NK-92 (cell line): ENCODE measurements around the gene RNF217.

Source experiments
- DNase-seq: peaks from one replicate; lab custom pipeline; 2025; ENCODE audit not compliant: unreplicated experiment; lab: John Stamatoyannopoulos, UW

RNF217 gene

GRCh38 chr6:124987999-124988591, 25.9 kb downstream of the RNF217 start:
- DNase-seq, result no peak

- no peak for DNase-seq
These were observed 27.1 kb downstream of the RNF217 start for GRCh38 chr6:124989136-124989983.

- DNase-seq, result no peak
These were observed 28.8 kb downstream of the RNF217 start for GRCh38 chr6:124990988-124991387.

DNA sequence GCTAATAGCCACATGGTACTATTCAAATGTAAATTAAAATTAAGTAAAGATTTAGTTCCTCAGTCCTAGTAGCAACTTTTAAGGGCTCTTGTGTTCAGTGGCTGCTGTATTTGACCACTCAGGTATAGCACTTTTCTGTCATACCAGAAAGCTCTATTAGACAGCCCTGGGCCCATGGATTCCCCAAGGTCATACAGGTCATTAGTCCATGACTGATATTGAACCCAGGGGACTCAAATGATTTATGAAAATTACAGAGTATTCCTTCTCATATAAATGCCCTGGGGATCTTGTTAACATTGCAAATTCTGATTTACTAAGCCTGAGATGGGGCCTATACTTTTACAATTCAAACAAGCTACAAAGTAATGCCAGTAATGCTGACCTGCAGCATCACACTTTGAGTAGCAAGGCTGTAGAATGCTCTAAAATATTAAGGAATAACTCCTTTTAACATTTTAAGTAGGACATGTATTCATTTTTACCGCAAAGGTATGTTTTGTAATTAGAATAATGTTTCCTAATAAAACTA, 29.6 kb downstream of the RNF217 start:
- DNase-seq, result no peak

DNA sequence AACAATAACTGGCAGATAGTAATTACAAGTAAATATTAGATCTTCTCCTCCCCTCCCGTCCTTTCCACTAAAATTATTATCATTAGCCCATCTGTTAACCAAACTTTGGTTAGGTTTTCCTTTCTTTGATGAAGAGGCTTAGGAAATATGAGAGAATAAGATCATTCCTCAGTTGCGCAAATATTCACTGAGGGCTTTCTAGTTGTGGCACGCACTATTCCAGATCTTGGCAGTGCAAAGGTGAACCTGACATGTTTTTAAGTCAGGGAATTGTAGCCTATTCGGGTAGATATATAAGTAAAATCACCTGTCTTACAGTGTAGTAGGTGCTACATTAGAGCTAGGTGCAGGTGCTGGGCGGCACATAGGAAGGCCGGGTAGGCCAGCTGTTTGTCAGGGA, 31.1 kb downstream of the RNF217 start:
- no peak for DNase-seq

DNA sequence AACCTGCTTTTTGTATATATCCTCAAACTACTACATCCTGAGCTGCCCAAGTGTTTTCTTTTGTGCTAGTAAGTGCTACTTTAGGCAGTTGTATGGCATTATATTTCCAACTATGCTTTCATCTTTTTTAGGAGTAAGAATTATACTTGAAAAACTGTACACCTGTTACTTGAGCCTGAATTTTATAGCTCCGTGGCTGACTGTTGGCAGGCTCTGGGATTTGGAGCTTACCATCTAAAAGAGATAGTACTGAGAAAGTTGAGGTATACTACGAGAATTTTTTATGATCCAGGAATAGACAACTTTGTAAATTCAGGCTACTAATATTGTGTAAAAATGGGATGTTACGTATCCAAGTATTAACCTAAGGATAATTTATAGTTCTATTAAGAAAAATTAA, 32.4 kb downstream of the RNF217 start:
- DNase-seq, result no peak

GRCh38 chr6:124995131-124995530, 32.9 kb downstream of the RNF217 start:
- DNase-seq, result no peak

- DNase-seq, result no peak
These were observed 33.5 kb downstream of the RNF217 start for GRCh38 chr6:124995645-124996325.

- no peak for DNase-seq
These were observed 34.2 kb downstream of the RNF217 start for GRCh38 chr6:124996411-124996810.

GRCh38 chr6:124997196-124997875, 35.1 kb downstream of the RNF217 start:
- DNase-seq, result no peak

GRCh38 chr6:124999105-124999764, 37.0 kb downstream of the RNF217 start:
- DNase-seq, result no peak

DNA sequence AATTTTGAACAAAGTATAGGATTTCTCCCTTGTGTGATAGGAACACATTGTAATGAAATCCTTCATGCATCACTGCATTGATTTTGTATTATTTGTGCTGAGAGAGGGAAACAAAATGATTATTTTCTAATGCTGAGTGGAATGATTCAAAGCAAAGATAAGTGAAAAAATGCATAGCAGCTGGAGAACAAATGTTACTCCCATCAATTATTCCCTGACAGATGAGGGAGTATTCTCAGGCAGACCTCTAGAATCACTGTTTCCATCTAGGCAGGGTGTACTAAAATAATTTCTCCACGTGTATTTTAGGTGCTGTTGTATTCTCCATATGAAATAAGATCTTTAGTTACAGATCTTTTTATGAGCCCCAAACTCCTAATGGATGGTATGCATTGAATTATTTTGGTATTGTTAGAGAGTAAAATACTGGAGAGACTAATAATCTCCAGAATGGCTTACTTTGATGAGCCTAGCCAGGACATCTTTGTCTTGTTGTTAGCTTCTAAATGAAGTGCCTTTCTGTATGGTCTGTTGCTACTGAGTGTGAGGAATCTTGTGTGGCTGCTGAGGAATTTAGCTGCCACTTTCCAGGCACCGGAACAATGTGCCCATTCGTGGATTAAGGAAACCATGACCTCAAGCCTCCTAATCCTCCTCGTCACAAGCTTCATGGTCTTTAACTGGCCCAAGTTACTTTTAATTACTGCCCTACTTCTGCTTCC, 39.6 kb downstream of the RNF217 start:
- DNase-seq, result no peak

GRCh38 chr6:125002406-125002741, 40.1 kb downstream of the RNF217 start:
- DNase-seq, result no peak

GRCh38 chr6:125003070-125003469, 40.8 kb downstream of the RNF217 start:
- DNase-seq, result no peak

GRCh38 chr6:125004198-125004597, 42.0 kb downstream of the RNF217 start:
- DNase-seq, result no peak

- no peak for DNase-seq
These were observed 42.8 kb downstream of the RNF217 start for GRCh38 chr6:125004797-125005595.

DNA sequence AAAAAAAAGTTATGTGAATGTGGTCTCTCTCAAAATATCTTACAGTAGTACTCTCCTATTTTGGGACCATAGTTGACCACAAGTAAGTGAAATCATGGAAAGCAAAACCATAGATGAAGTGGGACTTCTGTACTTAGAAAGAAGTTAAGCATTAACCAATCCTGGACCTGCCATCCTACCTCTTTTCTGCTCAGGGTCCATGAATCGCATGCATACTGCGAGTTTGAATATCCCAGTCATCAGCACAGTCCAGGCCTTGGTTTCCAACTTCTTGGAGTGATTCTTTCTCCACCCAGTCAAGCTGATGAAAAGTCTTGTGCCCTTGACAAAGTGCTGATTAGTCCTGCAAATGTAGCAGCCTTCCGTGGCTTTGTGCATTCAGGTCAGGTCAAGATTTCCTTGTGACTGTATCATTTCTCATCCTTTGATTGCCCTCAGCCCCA, 46.0 kb downstream of the RNF217 start:
- DNase-seq, result no peak

DNA sequence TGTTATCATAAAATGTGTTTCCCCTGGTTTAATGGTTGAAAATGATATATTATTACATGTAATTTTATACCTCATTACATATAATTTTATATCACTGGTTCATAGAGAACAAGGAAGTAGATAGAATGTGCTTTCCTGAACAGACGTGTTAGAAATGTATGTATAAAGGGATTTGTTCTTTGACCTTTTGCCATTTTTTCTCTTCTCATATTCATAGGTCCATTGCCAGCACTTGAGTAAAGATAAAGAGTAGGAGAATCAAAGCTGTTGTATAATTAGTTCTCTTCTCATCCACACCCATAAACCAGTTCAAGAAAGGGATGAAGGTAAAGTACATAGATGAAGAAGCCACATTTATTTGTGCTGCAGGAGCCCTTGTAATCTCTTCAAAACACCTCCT, 46.7 kb downstream of the RNF217 start:
- no peak for DNase-seq

DNA sequence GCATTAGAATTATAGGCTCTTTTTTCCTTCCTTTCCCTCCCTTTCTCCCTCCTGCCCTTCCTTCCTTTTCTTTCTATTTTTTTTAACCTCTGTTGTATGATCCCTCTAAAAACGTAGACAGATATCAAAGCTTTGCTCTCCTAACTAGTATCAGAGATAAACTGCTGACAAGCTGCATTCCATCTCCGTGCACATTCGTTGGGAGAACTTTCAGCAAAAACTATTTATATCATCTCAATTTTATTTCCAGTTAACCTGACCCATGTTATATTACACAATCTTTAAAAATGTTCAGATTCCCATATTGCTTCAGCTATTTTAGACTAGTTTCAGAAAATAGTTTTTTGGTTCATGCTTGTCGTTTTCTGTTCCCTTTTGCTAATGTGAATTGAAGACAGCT, 47.3 kb downstream of the RNF217 start:
- no peak for DNase-seq
